ENCODE results near the gene TOGARAM2. TPM values are rescaled to one million over a fixed set of nuclear protein-coding genes. Genes with fewer than 3 reads are reported as not detected.

TOGARAM2 gene
- total and polyA plus RNA-seq, 10 donors, result 3.0 to 19.9 (median 8.6) TPM

DNA sequence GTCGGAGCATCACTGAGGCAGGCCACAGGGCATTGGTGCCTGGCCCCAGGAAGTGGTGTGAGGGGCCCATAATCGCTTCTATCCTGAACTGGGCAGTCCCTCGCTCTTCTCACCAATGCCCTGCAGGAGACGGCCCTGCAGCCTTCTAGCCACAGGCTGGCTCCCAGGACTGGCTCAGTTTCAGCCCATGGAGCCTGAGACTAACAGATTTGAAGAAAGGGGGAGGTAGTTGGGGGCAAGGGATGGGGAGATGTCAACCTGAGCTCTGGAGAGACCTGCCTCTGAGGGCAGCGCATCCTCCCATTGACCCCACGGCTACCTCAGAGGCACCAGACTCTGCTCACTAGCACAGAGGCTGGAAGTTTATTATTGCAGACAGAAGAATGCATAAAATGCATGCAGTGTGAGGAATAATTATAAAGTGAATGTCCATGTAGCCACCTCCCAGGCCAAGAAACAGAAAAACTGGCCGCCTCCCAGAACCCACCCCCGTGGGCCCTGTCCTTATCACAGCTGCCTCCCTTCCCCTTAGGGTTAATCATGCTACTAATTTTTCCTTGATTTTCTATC is 1.4 kb downstream of the TOGARAM2 start:
- no peaks in the 10 kb centered on the region for H3K27me3 ChIP-seq (replicated peaks in 1 of 7)
- H3K36me3 ChIP-seq, result no peaks in the 10 kb centered on the region
- peaks cover 0 to 4% (median 0%) of the 10 kb centered on the region in 6 donors for H3K4me1 ChIP-seq
- no peak for DNase-seq
- no peaks in the 10 kb centered on the region for H3K9me3 ChIP-seq
- no peak overlapping the region for H3K27ac ChIP-seq
- intact Hi-C loops (cut with DNase I; ENCODE audit: low total_unique reads), result no loop called here
- TF ChIP-seq POLR2AphosphoS5 (IDR thresholded peaks at IDR 0.05), result no peak
- TF ChIP-seq POLR2A (IDR thresholded peaks at IDR 0.05), result no peak
- TF ChIP-seq, protein P1, sequence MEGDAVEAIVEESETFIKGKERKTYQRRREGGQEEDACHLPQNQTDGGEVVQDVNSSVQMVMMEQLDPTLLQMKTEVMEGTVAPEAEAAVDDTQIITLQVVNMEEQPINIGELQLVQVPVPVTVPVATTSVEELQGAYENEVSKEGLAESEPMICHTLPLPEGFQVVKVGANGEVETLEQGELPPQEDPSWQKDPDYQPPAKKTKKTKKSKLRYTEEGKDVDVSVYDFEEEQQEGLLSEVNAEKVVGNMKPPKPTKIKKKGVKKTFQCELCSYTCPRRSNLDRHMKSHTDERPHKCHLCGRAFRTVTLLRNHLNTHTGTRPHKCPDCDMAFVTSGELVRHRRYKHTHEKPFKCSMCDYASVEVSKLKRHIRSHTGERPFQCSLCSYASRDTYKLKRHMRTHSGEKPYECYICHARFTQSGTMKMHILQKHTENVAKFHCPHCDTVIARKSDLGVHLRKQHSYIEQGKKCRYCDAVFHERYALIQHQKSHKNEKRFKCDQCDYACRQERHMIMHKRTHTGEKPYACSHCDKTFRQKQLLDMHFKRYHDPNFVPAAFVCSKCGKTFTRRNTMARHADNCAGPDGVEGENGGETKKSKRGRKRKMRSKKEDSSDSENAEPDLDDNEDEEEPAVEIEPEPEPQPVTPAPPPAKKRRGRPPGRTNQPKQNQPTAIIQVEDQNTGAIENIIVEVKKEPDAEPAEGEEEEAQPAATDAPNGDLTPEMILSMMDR (IDR thresholded peaks at IDR 0.05 in 8 of 11, conservative IDR thresholded peaks at IDR 0.05 in 3 of 11), result no peak
- 84 to 95% (median 90%) methylated on average over 8 of the region's 8 CpGs for WGBS, 5 donors
- H3K4me3 ChIP-seq, result no peak overlapping the region

DNA sequence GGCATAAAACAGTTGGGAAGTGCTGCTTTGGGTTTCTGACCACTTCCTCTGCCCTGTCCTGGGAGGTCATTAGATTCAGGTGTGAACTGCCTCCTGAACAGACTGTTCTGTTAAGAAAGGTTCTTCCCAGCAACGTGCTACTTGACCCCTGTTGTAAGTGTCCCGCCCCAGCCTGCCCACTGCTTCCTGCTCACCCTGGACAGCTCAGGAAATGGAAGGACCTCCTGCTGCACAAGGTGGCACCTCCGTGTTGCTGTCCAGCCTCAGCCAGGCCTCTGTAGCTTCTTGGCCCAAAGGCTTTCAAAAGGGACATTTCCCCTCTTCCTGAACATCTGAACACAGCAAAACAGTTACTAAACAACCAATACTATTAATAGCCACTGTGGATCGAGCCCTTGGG is 5.3 kb downstream of the TOGARAM2 start:
- H3K27me3 ChIP-seq (replicated peaks in 1 of 7), result no peaks in the 10 kb centered on the region
- no peaks in the 10 kb centered on the region for H3K36me3 ChIP-seq
- intact Hi-C loops (cut with DNase I; ENCODE audit: low total_unique reads), result no loop called here
- H3K27ac ChIP-seq, result no peak overlapping the region
- no peak overlapping the region for H3K4me3 ChIP-seq
- peaks cover 0 to 4% (median 0%) of the 10 kb centered on the region in 6 donors for H3K4me1 ChIP-seq
- TF ChIP-seq POLR2A (IDR thresholded peaks at IDR 0.05) (no peak), POLR2AphosphoS5 (IDR thresholded peaks at IDR 0.05) (no peak)
- TF ChIP-seq, protein P1 (IDR thresholded peaks at IDR 0.05 in 8 of 11, conservative IDR thresholded peaks at IDR 0.05 in 3 of 11), result no peak
- DNase-seq, result no peak
- no peaks in the 10 kb centered on the region for H3K9me3 ChIP-seq
- 25 to 38% (median 26%) methylated on average over 4 of the region's 4 CpGs for WGBS, 5 donors

DNA sequence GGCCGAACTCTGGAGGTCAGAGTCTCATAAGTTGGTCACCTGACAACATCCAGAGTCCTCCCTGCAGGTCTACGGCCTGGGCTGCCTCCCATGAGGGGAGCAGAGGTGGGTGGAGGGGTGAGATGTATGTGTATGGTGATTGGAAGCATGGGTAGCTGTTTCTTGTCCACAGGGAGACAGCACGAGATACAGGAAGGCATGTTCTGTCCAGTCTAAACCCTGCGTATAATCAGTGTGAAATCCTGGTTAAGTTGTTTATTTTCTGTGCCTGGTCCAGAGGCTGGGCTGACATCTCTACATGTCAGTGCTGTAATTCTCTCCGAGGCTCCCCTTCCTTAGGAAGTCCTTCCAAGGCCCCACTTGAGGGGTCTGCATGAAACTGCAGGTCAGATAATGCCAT is 8.9 kb downstream of the TOGARAM2 start:
- Histone ChIP-seq H3K36me3 (no peaks in the 10 kb centered on the region), H3K27me3 (replicated peaks in 1 of 7) (no peaks in the 10 kb centered on the region), H3K27ac (no peak overlapping the region), H3K4me3 (no peak overlapping the region), H3K9me3 (no peaks in the 10 kb centered on the region), H3K4me1 (peaks cover 0 to 4% (median 0%) of the 10 kb centered on the region in 6 donors)
- WGBS, 5 donors, result 78 to 91% (median 82%) methylated on average over 5 of the region's 5 CpGs
- TF ChIP-seq POLR2AphosphoS5 (IDR thresholded peaks at IDR 0.05) (no peak), POLR2A (IDR thresholded peaks at IDR 0.05) (no peak)
- TF ChIP-seq, protein P1 (IDR thresholded peaks at IDR 0.05 in 8 of 11, conservative IDR thresholded peaks at IDR 0.05 in 3 of 11), result no peak
- intact Hi-C loops (cut with DNase I; ENCODE audit: low total_unique reads), result no loop called here
- DNase-seq, result no peak

DNA sequence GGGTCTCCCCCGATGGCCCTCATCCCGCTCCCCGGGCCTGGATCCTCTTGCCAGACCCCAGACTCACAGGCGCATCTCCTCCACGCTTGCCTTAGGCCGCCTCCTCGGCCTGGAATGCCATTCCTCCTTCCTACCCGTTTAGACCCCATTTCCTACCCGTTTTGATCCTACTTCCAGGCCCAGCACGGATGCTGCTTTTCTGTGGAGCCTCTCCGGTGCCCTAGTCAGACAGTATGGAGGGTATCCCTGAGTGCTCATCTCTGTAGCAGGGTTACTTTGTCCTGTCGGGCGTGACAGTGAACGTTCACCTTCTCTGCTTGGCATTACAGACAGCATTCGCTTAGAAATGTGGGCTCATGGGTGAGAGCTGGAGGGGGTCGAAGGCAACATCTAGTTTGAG is 9.3 kb downstream of the TOGARAM2 start:
- intact Hi-C loops (cut with DNase I; ENCODE audit: low total_unique reads), result no loop called here
- Histone ChIP-seq H3K27me3 (replicated peaks in 1 of 7) (no peaks in the 10 kb centered on the region), H3K4me3 (no peak overlapping the region), H3K9me3 (no peaks in the 10 kb centered on the region), H3K4me1 (peaks cover 0 to 4% (median 0%) of the 10 kb centered on the region in 6 donors), H3K36me3 (no peaks in the 10 kb centered on the region), H3K27ac (no peak overlapping the region)
- WGBS, 5 donors, result 77 to 91% (median 85%) methylated on average over 16 of the region's 16 CpGs
- DNase-seq, result peak; percentile 23
- TF ChIP-seq, protein P1 (IDR thresholded peaks at IDR 0.05 in 8 of 11, conservative IDR thresholded peaks at IDR 0.05 in 3 of 11), result no peak
- TF ChIP-seq POLR2A (IDR thresholded peaks at IDR 0.05) (no peak), POLR2AphosphoS5 (IDR thresholded peaks at IDR 0.05) (no peak)
